K562 (cell line): Measurements from ENCODE around the gene GRAMD2B. TPM values are rescaled to one million over a fixed set of nuclear protein-coding genes. Genes with fewer than 3 reads are reported as not detected.

Experiments
- ATAC-seq: fragments of 200-7000 bp; cut with Tn5 transposase; 3 replicates; pipeline ENCODE4 v1.9.1; 2020; ENCODE audit warnings: moderate library complexity
- BruUV-seq: library from RNA; stranded (reverse); fragments of 400-500 nt; replicated peaks from 2 replicates; lab custom pipeline; 2021; lab: Mats Ljungman, UMichigan
- CTCF ChIA-PET: fragments of 300-600 bp; formaldehyde crosslinking; extraction: SDS; loops from one replicate; lab custom pipeline; 2021; ENCODE audit warnings: low intra/inter-chr PET ratio; lab: Yijun Ruan, JAX
- POLR2A ChIA-PET: fragments of 300-600, 350-650 bp; sonication (Branson Sonifier 250); formaldehyde crosslinking; extraction: SDS; loops from one replicate; lab custom pipeline; 2021; ENCODE audit warnings: antibody characterized with exemption, inconsistent platforms; lab: Yijun Ruan, JAX
- DNase-seq, 4 experiments: peaks; one replicate each; pipeline versions ENCODE4 v3.0.0 to v3.0.0-alpha.2; 2011 to 2018; ENCODE audit warnings: low spot score in 3 of 4, mixed read lengths in 3 of 4; ENCODE audit errors: extremely low read depth in 1 of 4
- FAIRE-seq: peaks from 2 replicates; lab custom pipeline; 2011; peaks lifted over from hg19 to GRCh38; lab: Jason Lieb, UNC
- H2AFZ ChIP-seq: 2 replicates; pipeline ENCODE4 v1.6.0; 2011; ENCODE audit warnings: low read depth, low read length, control low read depth, inconsistent platforms
- H3K27ac ChIP-seq: fragments of 200-600 bp; 3 replicates; pipeline ENCODE4 v1.8.0; 2011; ENCODE audit warnings: low read depth, mild to moderate bottlenecking, control low read depth, inconsistent platforms, low read length, moderate library complexity, mixed read lengths; ENCODE audit errors: extremely low read depth
- H3K27me3 ChIP-seq, 2 experiments: fragments of 300-600 bp in 1 of 2; 2 replicates in 1 of 2; 3 replicates in 1 of 2; pipeline versions ENCODE4 v1.6.0 to v1.8.0; 2011; ENCODE audit warnings: inconsistent platforms in 2 of 2, low read length in 2 of 2, mild to moderate bottlenecking in 1 of 2, mixed read lengths in 1 of 2, moderate library complexity in 1 of 2; ENCODE audit not compliant: control insufficient read depth in 2 of 2, insufficient read depth in 2 of 2
- H3K36me3 ChIP-seq: fragments of 300-600 bp; 3 replicates; pipeline ENCODE4 v1.8.0; 2011; ENCODE audit warnings: mild to moderate bottlenecking, low read length, inconsistent platforms; ENCODE audit not compliant: control insufficient read depth, insufficient read depth
- H3K4me1 ChIP-seq, 2 experiments: fragments of 200-600 bp in 1 of 2; replicated peaks in 1 of 2; 2 replicates in 1 of 2; 3 replicates in 1 of 2; pipeline versions ENCODE4 v1.5.1 to v1.8.0; 2011; ENCODE audit warnings: inconsistent platforms in 2 of 2, low read length in 2 of 2, mild to moderate bottlenecking in 1 of 2, mixed read lengths in 1 of 2, moderate library complexity in 1 of 2; ENCODE audit not compliant: control insufficient read depth in 2 of 2, insufficient read depth in 2 of 2
- H3K4me2 ChIP-seq: 2 replicates; pipeline ENCODE4 v1.6.1; 2011; ENCODE audit warnings: low read length, control low read depth, inconsistent platforms, mixed read lengths; ENCODE audit not compliant: insufficient read depth
- H3K4me3 ChIP-seq: fragments of 200-600 bp; sonication (generic), shearing (Covaris generic); 2 replicates; pipeline ENCODE4 v1.5.1; 2016; ENCODE audit warnings: control low read depth, inconsistent platforms
- H3K79me2 ChIP-seq: fragments of 200-600 bp; 3 replicates; pipeline ENCODE4 v1.8.0; 2011; ENCODE audit warnings: low read length, inconsistent platforms; ENCODE audit not compliant: control insufficient read depth, insufficient read depth
- H3K9ac ChIP-seq, 2 experiments: 2 replicates each; pipeline versions ENCODE4 v1.6.0 to v1.6.1; 2011; ENCODE audit warnings: low read depth in 2 of 2, low read length in 2 of 2, control low read depth in 1 of 2, inconsistent platforms in 1 of 2, mild to moderate bottlenecking in 1 of 2, mixed read lengths in 1 of 2; ENCODE audit not compliant: insufficient read depth in 1 of 2
- H3K9me1 ChIP-seq: one replicate; pipeline ENCODE4 v1.6.0; 2011; ENCODE audit warnings: inconsistent platforms, mild to moderate bottlenecking, low read length, moderate library complexity; ENCODE audit not compliant: control insufficient read depth, insufficient read depth
- H3K9me3 ChIP-seq: replicated peaks from 2 replicates; pipeline ENCODE4 v1.5.1; 2011; ENCODE audit warnings: low read depth, low read length, inconsistent platforms; ENCODE audit not compliant: control insufficient read depth, insufficient read depth
- H4K20me1 ChIP-seq: replicated peaks from 2 replicates; pipeline ENCODE4 v1.6.1; 2011; ENCODE audit warnings: low read length, inconsistent platforms, mixed read lengths; ENCODE audit not compliant: control insufficient read depth, insufficient read depth
- DACH1 ChIP-seq: fragments of 450-650 bp; IDR thresholded peaks from 2 replicates; pipeline ENCODE4 v1.6.1; 2018; ENCODE audit not compliant: partially characterized antibody
- PML ChIP-seq: IDR thresholded peaks from 2 replicates; pipeline ENCODE4 v1.6.1; 2012; ENCODE audit warnings: low read length, inconsistent platforms
- SAP30 ChIP-seq: fragments of 200-600 bp; sonication (generic); IDR thresholded peaks from 2 replicates; pipeline ENCODE4 v1.6.1; 2012; ENCODE audit warnings: borderline replicate concordance, low read depth, mild to moderate bottlenecking, moderate library complexity, low read length, control low read depth, inconsistent platforms; ENCODE audit not compliant: insufficient read depth, poor library complexity, severe bottlenecking
- ZBTB40 ChIP-seq, 2 experiments: fragments of 450-650 bp in 1 of 2; sonication (generic) in 1 of 2; formaldehyde crosslinking in 1 of 2; IDR thresholded peaks; 2 replicates each; pipeline versions ENCODE4 v1.7.1 to v1.9.0; 2016 to 2022; ENCODE audit warnings: inconsistent platforms in 1 of 2, mild to moderate bottlenecking in 1 of 2, missing genetic modification reagents in 1 of 2
- WGBS: fragments of 100-300 bp; shearing (Covaris generic); methylation state at CpG from one replicate; pipeline ENCODE4 v1.1.6; 2016; ENCODE audit warnings: low coverage, mixed read lengths; ENCODE audit not compliant: insufficient coverage; ENCODE audit errors: missing lambda C conversion rate; 5-methylcytosine and 5-hydroxymethylcytosine counted together
- in situ Hi-C: fragments of 300-500 bp; cut with MboI; formaldehyde crosslinking; loops from 4 replicates; pipeline ENCODE4 v1.15.0; 2018; ENCODE audit warnings: inconsistent platforms, mixed read lengths
- intact Hi-C: fragments of 100-400 bp; cut with micrococcal nuclease; formaldehyde crosslinking; loops from 2 replicates; pipeline ENCODE4 v1.14.2; 2022
- polyA plus RNA-seq, 8 experiments: library from polyadenylated mRNA; depleted of rRNA in 4 of 8; stranded (reverse) in 5 of 8; unstranded in 3 of 8; fragments of >200 nt; fragmentation: Nextera tagmentation in 2 of 8; fragmentation: Illumina TruSeq in 1 of 8; extraction: Ambion mirVana in 2 of 8; extraction: Trizol in 1 of 8; gene quantifications; 2 replicates each; pipeline versions ENCODE4 v1.2.1 to v1.2.3, GENCODE V29; 2011 to 2014; ENCODE audit warnings: inconsistent platforms in 1 of 8, missing spikeins in 1 of 8
- total RNA-seq, 7 experiments: library from RNA; depleted of rRNA in 6 of 7; stranded (reverse); fragments of >200 nt in 6 of 7; fragmentation: Illumina TruSeq in 2 of 7; extraction: Trizol in 2 of 7; gene quantifications; 2 replicates each; pipeline versions ENCODE4 v1.2.1 to v1.2.3, GENCODE V29; 2011 to 2021; ENCODE audit warnings: low replicate concordance in 1 of 7
- TF ChIP-seq, protein P1 (sequence below): fragments of 450-650 bp; conservative IDR thresholded peaks from 2 replicates; pipeline ENCODE4 v1.6.1; 2016; ENCODE audit warnings: missing genetic modification characterization, low read depth, mild to moderate bottlenecking, control low read depth, missing compliant biosample characterization

Gene GRAMD2B
- total and polyA plus RNA-seq, 9 of the 15 experiments (the other 6 are each of a cell fraction or from before 2014, with no cell fraction given) = 0.32 to 4.2 (median 1.4) TPM

DNA sequence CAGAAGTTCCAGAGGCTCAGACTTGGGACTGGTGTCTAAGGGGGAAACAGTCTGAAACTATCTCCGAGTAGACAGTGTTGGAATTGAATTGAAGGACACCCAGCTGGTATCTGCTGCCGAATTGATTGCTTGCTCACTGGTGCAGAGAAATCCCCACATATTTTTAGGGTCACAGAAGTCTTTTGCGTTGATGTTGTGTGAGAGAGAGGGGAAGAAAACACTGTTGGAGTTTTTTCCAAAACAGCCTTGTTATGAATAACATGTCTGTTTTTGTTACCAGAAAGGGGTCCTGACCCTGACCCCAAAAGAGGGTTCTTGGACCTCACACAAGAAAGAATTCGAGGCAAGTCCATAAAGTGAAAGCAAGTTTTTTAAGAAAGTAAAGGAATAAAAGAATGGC lies 90.5 kb downstream of the GRAMD2B start:
- H3K9ac ChIP-seq = peak overlapping the region; percentile 23 to 83; a peak in 3 of 4 replicates
- H3K4me3 ChIP-seq = no peak overlapping the region; the same call in 1 of the 2 replicates
- peak overlapping the region; percentile 71 for H2AFZ ChIP-seq
- 5% methylated on average over 4 of the region's 4 CpGs for WGBS
- intact Hi-C loops = loop anchor here (2.0 to 10.0 kb wide), 4 partner anchors 17 to 1859 kb away; partner anchors contain the start of gene LMNB1
- H3K4me2 ChIP-seq = peak overlapping the region; percentile 79
- DNase-seq = no peak
- peak; percentile 10; the same call in 1 of the 3 replicates for ATAC-seq
- no peaks in the 10 kb centered on the region for H3K27me3 ChIP-seq
- in situ Hi-C loops = no loop called here
- ChIA-PET CTCF (no interaction called here), POLR2A (interaction anchor here (0.6 to 1.2 kb wide), 2 partner anchors 25 to 1005 kb away, joined by 3 read pairs; no protein-coding TSS in a partner anchor)
- H3K9me3 ChIP-seq = no peaks in the 10 kb centered on the region
- no peaks in the 10 kb centered on the region for H3K9me1 ChIP-seq
- FAIRE-seq = no peak
- no peaks in the 10 kb centered on the region for H3K79me2 ChIP-seq
- peak overlapping the region; percentile 98 for H3K27ac ChIP-seq
- H3K36me3 ChIP-seq = no peaks in the 10 kb centered on the region
- H4K20me1 ChIP-seq = no peaks in the 10 kb centered on the region; the same call in 1 of the 2 replicates
- peaks cover 3 to 51% of the 10 kb centered on the region in 2 experiments; a peak in 4 of 5 replicates for H3K4me1 ChIP-seq
- BruUV-seq = TSS peak; percentile 99
- no peak for TF ChIP-seq DACH1
- TF ChIP-seq SAP30 = no peak
- TF ChIP-seq, protein P1, sequence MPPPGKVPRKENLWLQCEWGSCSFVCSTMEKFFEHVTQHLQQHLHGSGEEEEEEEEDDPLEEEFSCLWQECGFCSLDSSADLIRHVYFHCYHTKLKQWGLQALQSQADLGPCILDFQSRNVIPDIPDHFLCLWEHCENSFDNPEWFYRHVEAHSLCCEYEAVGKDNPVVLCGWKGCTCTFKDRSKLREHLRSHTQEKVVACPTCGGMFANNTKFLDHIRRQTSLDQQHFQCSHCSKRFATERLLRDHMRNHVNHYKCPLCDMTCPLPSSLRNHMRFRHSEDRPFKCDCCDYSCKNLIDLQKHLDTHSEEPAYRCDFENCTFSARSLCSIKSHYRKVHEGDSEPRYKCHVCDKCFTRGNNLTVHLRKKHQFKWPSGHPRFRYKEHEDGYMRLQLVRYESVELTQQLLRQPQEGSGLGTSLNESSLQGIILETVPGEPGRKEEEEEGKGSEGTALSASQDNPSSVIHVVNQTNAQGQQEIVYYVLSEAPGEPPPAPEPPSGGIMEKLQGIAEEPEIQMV (tag) = 0 out of 2 replicates have a peak, but pooled peaks have one; percentile 9
- no peak for TF ChIP-seq PML
- TF ChIP-seq ZBTB40 (IDR thresholded peaks at IDR 0.05) = 0 out of 2 replicates have a peak, but pooled peaks have one; percentile 43
- no peak for TF ChIP-seq ZBTB40 (CRISPR knock-in tag; IDR thresholded peaks at IDR 0.05)
